ENCODE measurements around the gene SNCG. TPM values are rescaled to one million over a fixed set of nuclear protein-coding genes. Genes with fewer than 3 reads are reported as not detected.

Gene SNCG
- total RNA-seq, result 1 to 10 TPM in 1 of 2 donors, under 1 TPM in 1; 0.60 to 2.7 TPM
- 14.7 TPM for polyA plus RNA-seq (2013, experiment 1 of 2)
- 11.6 TPM for polyA plus RNA-seq (2013, experiment 2 of 2)
- long read RNA-seq, experiment 1, partial matches to known transcripts, result 0 of 1 reads
- long read RNA-seq, experiment 1, other reads (novel, unspliced or antisense), result 0 of 1 reads
- long read RNA-seq, experiment 2, result 0 reads
- long read RNA-seq, experiment 3, partial matches to known transcripts, result 0 of 1 reads
- long read RNA-seq, experiment 3, other reads (novel, unspliced or antisense), result 0 of 1 reads
- long read RNA-seq, experiment 4, result 0 reads

DNA sequence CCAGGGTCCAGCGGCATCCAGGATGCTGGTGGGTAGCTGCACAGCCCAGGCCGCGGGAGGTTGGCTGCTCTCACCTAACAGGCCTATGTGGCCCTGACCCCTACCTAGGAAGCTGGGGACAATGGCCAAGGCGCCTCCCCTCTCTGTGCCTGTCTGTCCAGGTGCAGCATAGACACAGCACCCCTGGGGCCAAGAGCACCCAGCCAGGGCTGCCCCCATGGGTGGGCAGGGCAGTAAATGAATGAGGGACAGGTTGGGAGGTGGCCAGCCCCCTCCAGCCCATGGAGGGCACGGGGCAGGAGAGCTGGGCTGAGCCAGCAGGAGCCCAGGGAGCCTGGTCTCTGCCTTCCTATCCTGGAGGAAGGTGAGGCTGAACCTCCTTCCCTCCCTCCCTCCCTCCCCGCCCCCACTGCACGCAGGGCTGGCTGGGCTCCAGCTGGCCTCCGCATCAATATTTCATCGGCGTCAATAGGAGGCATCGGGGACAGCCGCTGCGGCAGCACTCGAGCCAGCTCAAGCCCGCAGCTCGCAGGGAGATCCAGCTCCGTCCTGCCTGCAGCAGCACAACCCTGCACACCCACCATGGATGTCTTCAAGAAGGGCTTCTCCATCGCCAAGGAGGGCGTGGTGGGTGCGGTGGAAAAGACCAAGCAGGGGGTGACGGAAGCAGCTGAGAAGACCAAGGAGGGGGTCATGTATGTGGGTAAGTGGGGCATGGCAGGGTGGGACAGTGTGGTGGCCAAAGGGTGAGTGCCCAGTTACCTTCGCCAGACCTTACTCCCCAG, at the start of gene SNCG:
TSS of gene SNCG (plus strand) at position 484 of the 785 bp plus-strand sequence. CDS start at position 583, 99 bp downstream.
- Histone ChIP-seq H3K36me3 (ENCODE audit: control insufficient read depth, insufficient read depth, low read length) (no peaks in the 10 kb centered on the region), H3K27me3 (ENCODE audit: control insufficient read depth, insufficient read depth, low read length, poor library complexity, severe bottlenecking) (no peaks in the 10 kb centered on the region), H3K4me1 (ENCODE audit: control insufficient read depth, insufficient read depth, low read length) (peaks cover 15% of the 10 kb centered on the region), H3K4me3 (ENCODE audit: low read length) (no peak within 1 kb of the TSS), H3K9ac (ENCODE audit: extremely low read depth, low read length, poor library complexity, severe bottlenecking) (no peak within 1 kb of the TSS), H3K27ac (ENCODE audit: low read depth, low read length) (no peak within 1 kb of the TSS), H3K9me3 (ENCODE audit: control insufficient read depth, low read length) (peaks cover 5% of the 10 kb centered on the region)
- TF ChIP-seq, protein P1, sequence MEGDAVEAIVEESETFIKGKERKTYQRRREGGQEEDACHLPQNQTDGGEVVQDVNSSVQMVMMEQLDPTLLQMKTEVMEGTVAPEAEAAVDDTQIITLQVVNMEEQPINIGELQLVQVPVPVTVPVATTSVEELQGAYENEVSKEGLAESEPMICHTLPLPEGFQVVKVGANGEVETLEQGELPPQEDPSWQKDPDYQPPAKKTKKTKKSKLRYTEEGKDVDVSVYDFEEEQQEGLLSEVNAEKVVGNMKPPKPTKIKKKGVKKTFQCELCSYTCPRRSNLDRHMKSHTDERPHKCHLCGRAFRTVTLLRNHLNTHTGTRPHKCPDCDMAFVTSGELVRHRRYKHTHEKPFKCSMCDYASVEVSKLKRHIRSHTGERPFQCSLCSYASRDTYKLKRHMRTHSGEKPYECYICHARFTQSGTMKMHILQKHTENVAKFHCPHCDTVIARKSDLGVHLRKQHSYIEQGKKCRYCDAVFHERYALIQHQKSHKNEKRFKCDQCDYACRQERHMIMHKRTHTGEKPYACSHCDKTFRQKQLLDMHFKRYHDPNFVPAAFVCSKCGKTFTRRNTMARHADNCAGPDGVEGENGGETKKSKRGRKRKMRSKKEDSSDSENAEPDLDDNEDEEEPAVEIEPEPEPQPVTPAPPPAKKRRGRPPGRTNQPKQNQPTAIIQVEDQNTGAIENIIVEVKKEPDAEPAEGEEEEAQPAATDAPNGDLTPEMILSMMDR (conservative IDR thresholded peaks at IDR 0.05), result no peak
- peak; percentile 71 for DNase-seq
- H3K36me3 Mint-ChIP-seq (ENCODE audit: low read depth), result peaks cover 3% of the 10 kb centered on the region
- H3K27ac Mint-ChIP-seq, result no peak within 1 kb of the TSS
- H3K4me3 Mint-ChIP-seq, result no peak within 1 kb of the TSS
- no peaks in the 10 kb centered on the region for H3K27me3 Mint-ChIP-seq (ENCODE audit: insufficient read depth)
- H3K4me1 Mint-ChIP-seq, result peaks cover 19% of the 10 kb centered on the region
- H3K9me3 Mint-ChIP-seq, result peaks cover 10% of the 10 kb centered on the region
- WGBS, 2 experiments (ENCODE audit: insufficient coverage in 1 of 2, insufficient read length in 1 of 2), result 78 to 85% methylated on average over 19 to 22 of the region's 22 CpGs

DNA sequence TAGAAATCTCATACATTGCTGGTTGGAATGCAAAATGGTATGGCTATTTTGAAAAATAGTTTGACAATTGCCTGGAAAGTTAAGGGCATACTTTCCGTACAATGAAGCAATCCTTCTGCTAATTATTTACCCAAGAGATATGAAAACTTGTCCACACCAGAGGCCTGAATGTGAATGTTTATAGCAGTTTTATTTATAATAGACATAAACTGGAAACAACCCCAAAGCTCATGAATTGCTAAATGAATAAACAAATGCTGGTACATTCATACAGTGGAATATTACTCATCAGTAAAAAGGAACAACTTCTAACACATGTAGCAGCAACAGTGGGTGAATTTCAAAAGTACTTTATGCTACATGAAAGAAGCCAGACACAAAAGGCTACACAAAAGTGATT, 43.7 kb upstream of the SNCG start:
- TF ChIP-seq, protein P1 (conservative IDR thresholded peaks at IDR 0.05), result no peak
- no peaks in the 10 kb centered on the region for H3K27me3 ChIP-seq (ENCODE audit: control insufficient read depth, insufficient read depth, low read length, poor library complexity, severe bottlenecking)
- H3K27ac Mint-ChIP-seq, result no peak overlapping the region
- H3K4me1 ChIP-seq (ENCODE audit: control insufficient read depth, insufficient read depth, low read length), result no peaks in the 10 kb centered on the region
- H3K4me1 Mint-ChIP-seq, result peaks cover 2% of the 10 kb centered on the region
- no peak for DNase-seq
- no peaks in the 10 kb centered on the region for H3K9me3 ChIP-seq (ENCODE audit: control insufficient read depth, low read length)
- 88% methylated on average over 1 of the region's 1 CpG; no CpG with 5 or more reads in 1 of the 2 experiments for WGBS, 2 experiments (ENCODE audit: insufficient coverage in 1 of 2, insufficient read length in 1 of 2)
- no peak overlapping the region for H3K4me3 Mint-ChIP-seq
- H3K36me3 Mint-ChIP-seq (ENCODE audit: low read depth), result peaks cover 66% of the 10 kb centered on the region
- H3K9ac ChIP-seq (ENCODE audit: extremely low read depth, low read length, poor library complexity, severe bottlenecking), result no peak overlapping the region
- H3K27me3 Mint-ChIP-seq (ENCODE audit: insufficient read depth), result no peaks in the 10 kb centered on the region
- H3K4me3 ChIP-seq (ENCODE audit: low read length), result no peak overlapping the region
- no peak overlapping the region for H3K27ac ChIP-seq (ENCODE audit: low read depth, low read length)
- H3K36me3 ChIP-seq (ENCODE audit: control insufficient read depth, insufficient read depth, low read length), result peaks cover 87% of the 10 kb centered on the region
- H3K9me3 Mint-ChIP-seq, result no peaks in the 10 kb centered on the region

DNA sequence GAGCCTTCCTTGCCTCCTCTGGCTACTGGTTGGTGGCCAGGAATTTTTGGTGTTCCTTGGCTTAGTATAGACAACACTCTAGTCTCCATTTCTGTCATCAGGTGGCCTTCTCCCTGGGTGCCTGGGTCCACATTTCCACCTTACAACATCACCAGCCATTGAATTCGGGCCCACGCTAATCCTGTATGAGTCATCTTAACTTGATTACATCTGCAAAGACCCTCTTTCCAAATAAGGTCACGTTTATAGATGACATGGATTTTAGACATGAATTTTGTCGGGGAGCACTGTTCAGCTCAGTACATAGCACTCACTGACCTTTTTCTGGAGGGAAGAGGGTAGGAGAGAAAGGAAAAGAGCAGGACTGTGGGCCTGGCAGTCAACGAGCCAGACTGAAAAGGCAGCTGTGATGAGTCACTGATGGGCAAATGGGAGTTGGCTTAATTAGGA, 40.4 kb upstream of the SNCG start:
- peaks cover 2% of the 10 kb centered on the region for H3K4me1 Mint-ChIP-seq
- H3K4me3 Mint-ChIP-seq, result no peak overlapping the region
- Histone ChIP-seq H3K4me3 (ENCODE audit: low read length) (no peak overlapping the region), H3K9ac (ENCODE audit: extremely low read depth, low read length, poor library complexity, severe bottlenecking) (no peak overlapping the region), H3K36me3 (ENCODE audit: control insufficient read depth, insufficient read depth, low read length) (peaks cover 95% of the 10 kb centered on the region), H3K4me1 (ENCODE audit: control insufficient read depth, insufficient read depth, low read length) (no peaks in the 10 kb centered on the region), H3K9me3 (ENCODE audit: control insufficient read depth, low read length) (no peaks in the 10 kb centered on the region), H3K27ac (ENCODE audit: low read depth, low read length) (no peak overlapping the region), H3K27me3 (ENCODE audit: control insufficient read depth, insufficient read depth, low read length, poor library complexity, severe bottlenecking) (no peaks in the 10 kb centered on the region)
- DNase-seq, result no peak
- peaks cover 82% of the 10 kb centered on the region for H3K36me3 Mint-ChIP-seq (ENCODE audit: low read depth)
- TF ChIP-seq, protein P1 (conservative IDR thresholded peaks at IDR 0.05), result no peak
- no peaks in the 10 kb centered on the region for H3K27me3 Mint-ChIP-seq (ENCODE audit: insufficient read depth)
- H3K9me3 Mint-ChIP-seq, result no peaks in the 10 kb centered on the region
- 85 to 94% methylated on average over 4 to 5 of the region's 5 CpGs for WGBS, 2 experiments (ENCODE audit: insufficient coverage in 1 of 2, insufficient read length in 1 of 2)
- peak overlapping the region; percentile 73 for H3K27ac Mint-ChIP-seq

Data from endodermal cell (in vitro differentiated cells).